ENCODE measurements around the gene GALE. TPM values are rescaled to one million over a fixed set of nuclear protein-coding genes. Genes with fewer than 3 reads are reported as not detected.

Gene GALE
- total and polyA plus RNA-seq, 2 donors (not counting 1 experiment from before 2014, with no cell fraction given): 9.4 to 12.1 TPM

DNA sequence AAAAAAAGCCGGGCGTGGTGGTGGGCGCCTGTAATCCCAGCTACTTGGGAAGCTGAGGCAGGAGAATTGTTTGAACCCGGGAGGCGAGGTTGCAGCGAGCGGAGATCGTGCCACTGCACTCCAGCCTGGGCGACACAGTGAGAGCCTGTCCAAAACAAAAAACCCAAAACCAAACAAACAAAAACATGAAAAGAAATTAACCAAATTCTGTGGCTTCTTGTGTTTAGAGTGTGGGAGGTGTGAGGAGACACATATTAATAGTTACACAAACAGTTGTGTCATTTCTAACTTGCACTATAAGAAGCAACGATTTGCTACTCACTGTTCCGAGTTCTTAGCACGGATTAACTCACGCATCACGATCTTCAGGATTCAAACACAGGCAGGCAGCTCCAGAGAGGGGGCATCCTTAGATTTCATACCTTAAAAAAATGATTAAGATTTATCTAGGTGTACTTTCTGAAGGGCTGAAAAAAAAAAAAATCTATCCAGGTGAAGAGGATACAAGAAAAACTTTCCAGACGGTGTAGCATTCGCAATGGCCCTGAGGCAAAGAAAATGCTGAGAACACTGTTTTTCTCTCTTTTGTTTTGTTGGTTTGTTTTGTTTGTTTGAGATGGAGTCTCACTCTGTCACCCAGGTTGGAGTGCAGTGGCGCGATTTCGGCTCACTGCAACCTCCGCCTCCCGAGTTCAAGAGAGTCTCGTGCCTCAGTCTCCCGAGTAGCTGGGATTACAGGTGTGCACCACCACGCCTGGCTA lies 25.4 kb upstream of the GALE start:
- Histone ChIP-seq H3K27me3 (replicated peaks in 1 of 4; ENCODE audit: control extremely low read depth in 1 of 4, control insufficient read depth in 3 of 4, insufficient read depth in 4 of 4, low read length in 3 of 4) (no peaks in the 10 kb centered on the region), H3K4me2 (replicated peaks; ENCODE audit: low read depth, low read length, poor library complexity, severe bottlenecking) (peak overlapping the region; percentile 94), H3K4me1 (ENCODE audit: control insufficient read depth in 2 of 2, insufficient read depth in 2 of 2, low read length in 2 of 2) (peaks cover 10 to 14% of the 10 kb centered on the region in 2 donors), H3K4me3 (ENCODE audit: control extremely low read depth in 1 of 5, extremely low read depth in 1 of 5, insufficient read depth in 1 of 5, low read depth in 2 of 5, low read length in 4 of 5) (peak overlapping the region; percentile 19 to 95 (median 93)), H4K20me1 (ENCODE audit: control insufficient read depth, insufficient read depth, low read length, poor library complexity, severe bottlenecking) (no peaks in the 10 kb centered on the region), H3K9ac (ENCODE audit: low read length) (peak overlapping the region; percentile 97), H3K27ac (ENCODE audit: low read length in 2 of 2) (peak overlapping the region; percentile 81 to 97), H3K36me3 (replicated peaks in 1 of 2; ENCODE audit: control extremely low read depth in 1 of 2, control insufficient read depth in 1 of 2, extremely low read depth in 1 of 2, insufficient read depth in 2 of 2, low read length in 1 of 2) (no peaks in the 10 kb centered on the region), H2AFZ (ENCODE audit: insufficient read depth, low read depth, low read length, poor library complexity, severe bottlenecking) (peak overlapping the region; percentile 88), H3K9me3 (ENCODE audit: control extremely low read depth in 1 of 3, control insufficient read depth in 2 of 3, insufficient read depth in 1 of 3, low read length in 2 of 3) (no peaks in the 10 kb centered on the region), H3K79me2 (ENCODE audit: control insufficient read depth, insufficient read depth, low read length) (peaks cover 12% of the 10 kb centered on the region)
- Mint-ChIP-seq H3K4me3 (peak overlapping the region; percentile 96), H3K9me3 (ENCODE audit: insufficient read depth) (no peaks in the 10 kb centered on the region), H3K27ac (peak overlapping the region; percentile 98), H3K27me3 (no peaks in the 10 kb centered on the region), H3K4me1 (peaks cover 22% of the 10 kb centered on the region)
- ChIA-PET CTCF (interaction anchor here (0.6 to 5.1 kb wide), 8 partner anchors 10 to 183 kb away, joined by 3 to 64 read pairs (median 4); partner anchors contain the start of gene FUCA1), POLR2A (interaction anchor here (0.6 to 1.9 kb wide), 9 partner anchors 9 to 362 kb away, joined by 3 to 13 read pairs (median 4); no protein-coding TSS in a partner anchor)
- no peak for TF ChIP-seq EZH2 (IDR thresholded peaks at IDR 0.05; ENCODE audit: borderline replicate concordance, insufficient read depth, low read depth, low read length, poor library complexity, severe bottlenecking)
- TF ChIP-seq, protein P1, sequence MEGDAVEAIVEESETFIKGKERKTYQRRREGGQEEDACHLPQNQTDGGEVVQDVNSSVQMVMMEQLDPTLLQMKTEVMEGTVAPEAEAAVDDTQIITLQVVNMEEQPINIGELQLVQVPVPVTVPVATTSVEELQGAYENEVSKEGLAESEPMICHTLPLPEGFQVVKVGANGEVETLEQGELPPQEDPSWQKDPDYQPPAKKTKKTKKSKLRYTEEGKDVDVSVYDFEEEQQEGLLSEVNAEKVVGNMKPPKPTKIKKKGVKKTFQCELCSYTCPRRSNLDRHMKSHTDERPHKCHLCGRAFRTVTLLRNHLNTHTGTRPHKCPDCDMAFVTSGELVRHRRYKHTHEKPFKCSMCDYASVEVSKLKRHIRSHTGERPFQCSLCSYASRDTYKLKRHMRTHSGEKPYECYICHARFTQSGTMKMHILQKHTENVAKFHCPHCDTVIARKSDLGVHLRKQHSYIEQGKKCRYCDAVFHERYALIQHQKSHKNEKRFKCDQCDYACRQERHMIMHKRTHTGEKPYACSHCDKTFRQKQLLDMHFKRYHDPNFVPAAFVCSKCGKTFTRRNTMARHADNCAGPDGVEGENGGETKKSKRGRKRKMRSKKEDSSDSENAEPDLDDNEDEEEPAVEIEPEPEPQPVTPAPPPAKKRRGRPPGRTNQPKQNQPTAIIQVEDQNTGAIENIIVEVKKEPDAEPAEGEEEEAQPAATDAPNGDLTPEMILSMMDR (IDR thresholded peaks at IDR 0.05): no peak
- ATAC-seq (ENCODE audit: low read depth) (peak; percentile 17), DNase-seq (peak; percentile 42)
- intact Hi-C loops (cut with micrococcal nuclease): loop anchor here (1.0 to 5.0 kb wide), 6 partner anchors 12 to 154 kb away; partner anchors contain the start of genes FUCA1, GALE and SRSF10
- WGBS (ENCODE audit: insufficient coverage): 94% methylated on average over 11 of the region's 24 CpGs
